HG03378 (cell line): Measurements from ENCODE around the gene SLC25A12.

Source experiments
- ATAC-seq: cut with Tn5 transposase; IDR thresholded peaks from one replicate; pipeline ENCODE4 v1.9.1; 2021; ENCODE audit warnings: mild to moderate bottlenecking, moderate library complexity; ENCODE audit not compliant: unreplicated experiment

The SLC25A12 gene

DNA sequence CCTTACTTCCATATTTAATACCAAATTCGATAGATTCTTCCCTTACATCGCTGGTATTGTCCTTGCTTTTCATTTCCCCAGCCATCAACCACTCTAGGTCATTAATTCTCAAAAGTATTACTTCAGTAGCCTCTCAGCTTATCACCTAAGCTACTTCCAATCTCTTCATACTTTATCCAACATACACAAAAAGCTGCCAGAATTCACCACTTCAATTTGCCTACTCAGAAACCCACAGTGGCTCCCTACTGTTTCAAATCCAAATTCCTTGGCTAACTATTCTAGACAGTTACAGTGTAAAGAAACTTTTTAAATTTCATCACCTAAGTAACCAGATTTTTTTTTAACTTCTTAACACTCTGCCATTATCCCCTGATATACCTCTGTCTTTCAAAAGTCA is 4.7 kb downstream of the SLC25A12 start:
- ATAC-seq, result no peak

DNA sequence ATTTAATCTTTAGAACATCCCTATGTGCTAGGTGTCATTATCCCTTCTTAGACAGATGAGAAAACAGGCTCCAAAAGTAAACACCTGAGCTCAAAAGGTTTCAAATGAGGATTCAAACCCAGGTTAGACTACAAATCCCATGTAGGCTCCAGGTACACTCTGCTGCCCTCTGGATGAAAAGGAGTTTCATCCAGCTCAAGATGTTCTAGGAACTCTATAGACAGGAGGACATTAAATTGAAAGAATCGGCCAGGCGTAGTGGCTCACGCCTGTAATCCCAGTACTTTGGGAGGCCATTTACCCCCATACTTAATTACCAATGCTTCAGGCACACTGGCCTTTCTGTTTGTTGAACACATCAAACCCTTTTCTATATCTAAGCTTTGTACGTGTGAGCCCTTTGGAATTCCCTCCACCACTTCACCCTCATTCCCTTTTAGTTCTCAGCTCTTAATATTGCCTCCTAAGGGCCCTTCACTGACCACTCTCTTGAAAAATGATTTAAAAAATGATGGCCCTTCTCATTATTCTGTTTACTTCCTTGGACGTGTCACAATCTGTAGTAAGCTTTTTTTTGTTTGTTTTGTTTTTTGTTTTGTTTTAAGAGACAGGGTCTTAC is 10.7 kb downstream of the SLC25A12 start:
- ATAC-seq, result no peak

DNA sequence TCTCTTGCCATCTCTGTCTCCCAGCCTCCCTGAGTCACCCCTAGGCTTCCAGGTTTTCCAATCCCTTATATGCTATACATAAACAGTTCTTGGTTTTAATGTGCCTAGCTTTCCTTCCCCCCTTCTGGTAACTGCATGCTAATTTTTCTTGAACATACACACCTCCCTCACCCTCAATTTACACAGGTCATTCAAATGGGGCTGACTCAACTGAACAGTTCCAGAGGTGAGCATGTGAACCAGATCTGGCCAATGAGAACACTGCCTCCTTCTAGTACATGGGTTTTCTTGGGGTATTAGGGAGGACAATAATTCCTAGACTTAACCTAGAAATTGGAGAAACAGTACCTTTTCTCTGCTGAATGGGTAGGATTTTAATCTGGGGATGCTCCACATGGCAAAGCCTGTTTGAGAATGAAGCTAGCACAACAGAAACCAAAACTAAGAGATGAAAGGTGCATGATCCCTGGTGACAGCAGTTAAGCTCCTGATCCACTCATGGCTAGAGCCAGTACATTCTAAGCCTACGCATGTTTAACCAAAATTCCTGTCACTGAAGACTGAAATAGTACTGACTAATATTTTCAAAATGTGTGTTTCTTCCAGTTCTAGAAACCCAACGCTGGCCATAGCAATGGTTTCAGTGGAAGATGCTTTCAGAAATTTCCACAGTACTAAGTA is 11.8 kb downstream of the SLC25A12 start:
- no peak for ATAC-seq

DNA sequence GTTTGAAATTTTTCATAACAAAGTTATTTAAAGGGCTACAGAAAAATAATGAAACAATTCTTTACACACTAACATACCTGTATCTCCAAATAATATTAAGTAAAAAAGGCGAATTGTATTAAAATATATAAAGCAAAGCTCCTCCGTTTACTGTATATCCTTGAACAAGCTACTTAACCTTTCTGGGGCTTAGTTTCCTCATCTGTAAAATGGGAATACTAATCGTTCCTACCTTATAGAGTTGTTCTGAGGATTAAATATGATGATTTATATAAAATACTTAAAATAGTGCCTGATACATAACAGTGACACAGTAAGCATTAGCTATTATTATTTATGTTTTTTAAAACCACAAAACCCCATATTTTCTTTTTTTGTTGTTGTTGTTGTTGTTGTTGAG is 13.3 kb downstream of the SLC25A12 start:
- ATAC-seq, result no peak

DNA sequence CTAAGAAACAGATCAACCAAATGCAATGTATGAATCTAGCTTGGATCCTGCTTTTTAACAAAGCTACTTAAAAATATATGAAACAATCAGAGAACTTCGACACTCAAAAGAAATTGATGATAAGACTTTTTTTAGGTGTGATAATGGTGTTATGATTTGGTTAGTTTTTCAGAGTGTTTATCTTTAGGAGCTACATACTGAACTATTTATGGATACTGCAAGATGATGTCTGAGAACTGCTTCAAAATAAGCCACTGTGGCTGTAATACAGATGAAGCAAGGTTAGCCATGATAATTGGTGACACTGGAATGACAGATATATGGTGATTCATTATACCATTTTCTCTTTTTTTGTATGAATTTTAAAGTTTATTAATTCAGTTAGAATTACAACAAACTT is 14.2 kb downstream of the SLC25A12 start:
- ATAC-seq, result no peak

DNA sequence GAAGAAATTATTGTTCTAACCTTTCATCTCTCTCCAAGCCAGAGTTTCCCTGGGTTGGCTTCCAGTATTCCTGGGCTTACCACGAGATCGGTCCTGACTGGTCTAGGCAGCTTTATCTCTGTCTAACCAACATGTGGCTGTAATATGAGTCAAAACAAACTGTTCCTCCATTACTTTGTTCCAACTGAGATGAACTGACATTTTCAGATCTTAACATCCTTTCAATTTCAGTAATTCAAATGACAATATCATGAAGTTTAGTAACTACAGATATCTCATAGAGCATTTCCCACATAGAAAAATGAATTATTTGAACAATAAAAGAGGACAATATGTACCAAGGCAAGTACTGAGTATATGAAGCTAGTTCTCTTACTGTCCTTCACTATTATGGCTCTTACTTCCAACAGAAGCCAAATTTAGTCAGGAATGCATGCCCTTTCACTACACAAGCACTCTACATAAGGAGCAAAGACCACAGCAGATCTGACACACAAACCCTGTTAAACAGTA is 15.5 kb downstream of the SLC25A12 start:
- ATAC-seq, result no peak

DNA sequence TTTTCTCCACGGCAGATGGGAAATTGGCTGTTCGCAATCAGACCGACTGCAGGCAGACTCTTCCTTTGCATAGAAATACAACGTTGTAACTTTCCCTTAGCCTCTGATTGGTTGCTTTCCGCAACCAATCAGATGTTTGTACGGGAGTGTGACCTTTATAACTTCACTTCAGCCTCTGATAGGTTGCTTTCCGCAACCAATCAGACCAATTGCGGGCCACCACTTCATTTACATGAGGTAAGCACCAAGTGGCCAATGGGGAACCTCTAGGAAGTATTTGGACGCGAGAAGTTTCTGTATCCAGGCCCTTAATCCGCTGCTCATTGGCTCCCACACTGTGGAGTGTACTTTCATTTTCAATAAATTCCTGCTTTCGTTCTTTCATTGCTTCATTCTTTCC is 19.1 kb downstream of the SLC25A12 start:
- ATAC-seq, result no peak

DNA sequence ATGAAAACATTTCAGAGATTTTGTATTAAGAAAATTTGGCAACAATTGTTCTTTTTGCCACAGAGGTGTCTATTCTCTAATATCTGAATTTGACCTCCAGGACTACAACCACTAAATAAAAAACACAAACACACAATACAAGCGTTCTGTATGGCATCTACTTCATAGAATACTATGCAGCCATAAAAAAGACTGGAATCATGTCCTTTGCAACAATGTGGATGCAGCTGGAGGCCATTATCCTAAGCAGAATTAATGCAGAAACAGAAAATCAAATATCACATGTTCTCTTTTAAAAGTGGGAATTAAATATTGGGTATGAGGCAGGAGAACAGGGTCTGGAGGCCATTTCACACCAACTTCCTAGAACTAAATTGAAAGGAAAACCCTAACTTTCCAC is 19.5 kb downstream of the SLC25A12 start:
- no peak for ATAC-seq

DNA sequence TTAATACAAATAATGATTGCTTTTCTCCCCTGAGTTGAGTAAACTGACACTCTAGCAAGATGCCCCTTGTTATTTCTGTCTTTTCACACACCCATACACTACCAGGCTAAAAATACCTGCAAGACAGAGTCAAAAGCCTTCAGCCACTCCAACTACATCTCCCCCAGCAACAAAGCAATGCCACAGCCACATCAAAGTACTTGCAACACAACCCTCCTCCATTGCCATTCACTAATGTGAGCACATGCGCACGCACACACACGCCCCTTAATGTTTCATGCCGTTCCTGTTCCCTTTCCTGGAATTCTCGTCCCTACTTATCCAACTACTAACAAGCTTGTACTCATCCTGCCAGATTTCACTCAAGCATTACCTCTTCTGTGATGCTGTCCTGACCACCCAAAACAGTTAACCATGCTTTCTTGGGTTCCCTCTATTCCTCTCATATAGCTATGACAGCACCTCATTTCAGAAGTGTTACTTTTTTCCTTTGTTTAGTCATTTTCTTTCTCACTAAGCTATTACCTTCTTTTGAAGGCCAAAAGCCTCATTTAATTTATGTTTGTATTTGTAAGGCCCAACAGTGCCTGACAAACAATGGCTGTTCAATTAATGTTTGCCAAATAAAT is 29.6 kb downstream of the SLC25A12 start:
- no peak for ATAC-seq

DNA sequence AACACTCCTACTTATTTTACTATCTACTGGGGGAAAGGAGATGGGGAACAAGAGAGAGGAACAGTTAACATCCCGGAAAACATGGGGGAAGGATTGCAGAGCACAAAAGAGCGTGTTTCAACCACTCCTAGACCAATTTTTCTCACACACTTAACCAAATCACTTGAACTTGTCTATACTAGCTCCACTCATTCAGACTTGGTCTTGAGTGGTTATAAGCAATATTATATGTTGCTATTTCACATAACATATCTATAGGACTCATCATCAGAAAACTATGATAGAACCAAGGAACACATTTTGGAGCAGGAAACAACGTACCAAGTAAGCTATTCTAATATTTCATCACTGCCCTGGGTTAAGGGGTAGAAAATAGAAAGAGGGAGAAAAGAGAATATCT is 31.5 kb downstream of the SLC25A12 start:
- no peak for ATAC-seq

DNA sequence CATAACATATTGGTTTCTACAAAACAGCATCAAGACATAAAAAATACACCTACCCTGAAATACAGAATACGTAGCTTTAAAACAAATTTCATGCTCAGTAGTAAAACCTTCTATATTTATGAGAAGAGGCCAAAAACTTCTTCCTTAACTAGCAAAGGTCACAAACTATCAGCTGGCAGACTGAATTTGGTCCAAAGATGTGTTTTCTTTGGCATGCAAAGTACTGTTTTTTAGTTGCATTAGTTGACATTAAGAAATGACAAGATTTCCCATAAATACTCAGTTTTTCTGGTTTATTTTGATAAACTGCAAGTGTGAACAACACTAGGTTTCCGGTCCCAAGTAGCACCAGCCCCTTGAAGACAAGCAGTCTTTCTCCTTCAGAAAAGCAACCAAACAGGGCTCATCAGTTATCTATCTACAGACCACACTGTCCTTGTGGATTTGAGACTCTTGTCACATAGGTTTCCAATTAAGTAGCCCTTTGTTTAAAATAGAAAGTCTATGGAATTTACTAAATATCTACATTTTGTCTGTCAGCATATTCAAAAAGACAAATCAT is 35.6 kb downstream of the SLC25A12 start:
- ATAC-seq, result no peak

DNA sequence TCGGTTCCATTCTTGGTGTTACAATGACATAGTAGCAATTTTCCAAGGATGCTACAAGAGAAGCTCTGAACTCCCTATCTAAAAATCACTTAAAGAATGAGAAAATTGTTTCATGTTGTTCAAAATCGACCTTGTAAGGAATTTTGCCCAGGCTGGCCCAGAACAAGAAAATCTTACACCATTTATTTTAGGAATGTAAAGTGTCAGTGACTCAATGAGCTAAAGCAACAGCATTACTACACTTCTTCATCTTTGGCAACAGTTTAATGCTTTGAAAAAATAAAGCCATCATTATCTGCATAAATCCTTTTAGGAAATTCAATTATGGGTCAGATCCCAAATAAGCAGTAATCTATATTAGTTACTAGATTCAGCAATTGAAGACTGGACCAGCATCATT is 38.6 kb downstream of the SLC25A12 start:
- ATAC-seq, result no peak

DNA sequence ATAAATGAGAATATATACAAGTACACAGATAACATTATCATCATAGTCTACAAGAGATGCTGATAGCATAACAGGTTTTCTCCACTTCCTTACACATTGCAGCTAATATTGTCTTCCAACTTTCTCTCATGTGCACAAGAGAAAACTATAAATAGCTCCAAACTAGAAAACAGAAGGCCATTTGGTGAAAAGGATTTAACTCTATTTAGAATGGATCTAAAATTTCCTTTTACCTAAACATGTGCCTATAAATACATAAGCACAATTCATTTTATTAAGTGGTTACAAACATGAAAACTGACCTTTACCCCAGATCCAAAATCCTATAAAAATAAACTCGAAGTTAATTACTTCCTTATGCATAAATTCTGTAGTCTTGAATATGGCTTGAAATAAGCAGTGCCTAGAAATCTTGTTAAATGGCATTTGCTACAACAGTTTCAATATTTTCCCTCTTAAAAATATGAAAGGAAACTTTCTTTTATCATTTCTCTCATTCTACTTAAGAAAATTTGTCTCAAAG is 41.6 kb downstream of the SLC25A12 start:
- no peak for ATAC-seq

DNA sequence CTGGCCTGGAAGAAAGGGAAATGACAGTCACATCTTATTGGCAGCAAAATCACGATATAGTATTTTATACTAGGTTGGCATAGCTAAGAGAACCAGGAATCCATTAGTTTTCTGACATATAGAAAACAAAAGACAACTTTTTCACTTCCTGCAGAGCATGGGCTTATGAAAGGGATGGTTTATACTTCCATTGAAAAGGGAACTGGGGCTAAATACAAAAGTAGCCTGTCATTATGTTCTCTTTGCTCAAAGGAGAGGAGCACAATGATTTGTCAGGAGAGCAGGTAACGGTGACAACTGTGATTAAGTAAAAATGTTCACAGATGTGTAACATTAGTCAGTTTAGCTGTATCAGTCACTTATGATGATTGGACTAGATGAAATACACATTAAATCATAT is 46.4 kb downstream of the SLC25A12 start:
- no peak for ATAC-seq

DNA sequence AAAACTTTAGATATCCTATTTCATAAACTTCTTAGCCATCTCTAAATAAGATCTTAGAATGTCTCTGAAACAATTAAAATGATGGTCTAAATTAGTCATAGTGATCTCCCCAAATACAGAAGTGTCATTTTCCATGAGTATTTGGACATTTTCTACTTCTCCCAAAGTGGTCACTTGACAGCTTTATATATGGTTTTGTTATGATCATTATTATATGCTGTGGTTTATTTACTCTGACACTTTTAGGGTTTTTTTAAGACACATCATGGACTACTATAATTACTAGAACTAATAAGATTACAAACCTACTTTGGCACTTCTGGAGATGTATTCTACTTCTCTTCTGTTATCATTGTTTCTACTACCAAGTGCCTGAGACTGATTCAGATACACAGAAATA is 47.1 kb downstream of the SLC25A12 start:
- ATAC-seq, result no peak

DNA sequence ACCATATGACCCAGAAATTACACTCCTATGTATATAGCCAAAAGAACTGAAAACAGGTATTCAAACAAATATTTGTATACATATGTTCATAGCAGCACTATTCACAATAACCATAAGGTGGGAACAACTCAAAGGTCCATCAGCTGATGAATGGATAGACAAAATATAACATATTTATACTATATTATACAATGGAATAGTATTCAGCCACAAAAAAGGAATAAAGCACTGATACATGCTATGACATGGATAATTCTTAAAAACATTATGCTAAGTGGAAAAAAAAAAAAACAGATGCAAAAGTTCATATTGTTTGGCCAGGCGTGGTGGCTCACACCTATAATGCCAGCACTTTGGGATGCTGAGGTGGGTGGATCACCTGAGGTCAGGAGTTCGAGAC is 52.0 kb downstream of the SLC25A12 start:
- ATAC-seq, result no peak

DNA sequence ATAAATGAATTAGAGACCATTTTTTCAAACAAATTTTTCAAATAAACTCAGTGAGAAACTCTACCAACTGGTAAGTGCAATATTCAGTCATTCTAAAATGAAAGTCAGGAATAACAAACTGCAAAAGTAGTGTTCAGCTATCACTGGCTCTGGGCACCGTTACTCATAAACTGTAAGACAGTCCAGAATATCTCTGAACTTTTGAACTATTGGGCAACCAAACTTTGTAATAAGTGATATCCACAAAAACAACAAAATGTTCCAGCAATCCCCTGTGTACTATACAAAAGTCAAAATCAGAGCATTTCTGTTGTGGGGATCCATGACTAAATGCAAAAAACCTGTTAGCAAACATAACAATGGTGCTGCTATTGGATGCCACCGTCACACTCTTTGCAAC is 56.3 kb downstream of the SLC25A12 start:
- ATAC-seq, result no peak

DNA sequence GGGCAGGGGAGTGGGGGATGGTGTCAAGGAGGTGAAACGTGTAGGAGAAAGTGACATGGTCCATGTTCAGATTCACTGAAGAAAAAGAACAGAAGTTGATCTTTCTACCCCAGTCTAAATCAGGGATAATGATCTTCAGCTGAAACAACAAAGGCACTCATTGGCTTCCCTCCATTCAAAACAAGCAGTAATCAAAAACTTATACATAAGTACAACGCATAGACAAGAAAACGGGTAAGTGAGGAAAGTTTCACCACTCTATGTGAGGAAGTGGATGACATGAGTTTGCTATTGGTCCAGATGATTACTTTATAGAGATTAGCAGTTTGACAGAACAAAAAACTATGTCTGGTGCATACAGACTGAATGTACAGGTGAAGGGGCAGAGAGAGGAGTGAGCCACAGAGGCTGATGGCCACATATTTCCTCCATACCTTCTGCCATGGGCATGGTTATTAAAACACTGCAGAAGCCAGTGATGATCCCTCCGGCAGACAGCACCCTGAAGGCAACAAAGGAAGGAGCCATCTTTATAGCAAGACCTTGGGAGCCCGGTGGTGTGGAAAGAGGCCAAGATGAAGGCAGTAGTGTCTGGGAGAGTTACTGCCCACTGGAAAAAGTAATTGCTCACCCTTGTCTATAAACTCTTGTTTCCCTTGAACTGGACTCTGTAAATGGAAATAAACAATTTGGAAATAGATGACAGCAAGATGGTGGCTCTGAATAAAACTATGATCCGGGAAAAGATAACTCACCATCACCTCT is 57.7 kb downstream of the SLC25A12 start:
- ATAC-seq, result no peak

DNA sequence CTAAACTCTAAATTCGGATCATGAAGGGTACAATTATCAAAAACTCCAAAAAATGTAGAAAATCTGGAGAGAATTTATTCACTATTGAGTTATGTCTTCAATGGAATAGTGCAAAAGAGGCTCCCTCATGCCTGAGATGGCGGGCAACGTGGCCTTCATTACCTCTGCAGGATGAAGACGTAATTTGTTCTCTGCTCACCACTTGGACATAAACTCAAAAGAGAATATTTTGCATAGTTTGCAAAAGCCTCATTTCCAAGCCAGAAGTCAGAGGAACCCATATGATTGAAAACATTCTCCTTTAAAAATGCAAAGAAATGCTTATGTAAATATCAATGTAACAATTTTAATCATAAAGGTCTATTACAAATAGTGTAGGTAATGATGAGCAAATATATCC is 58.7 kb downstream of the SLC25A12 start:
- ATAC-seq, result no peak

DNA sequence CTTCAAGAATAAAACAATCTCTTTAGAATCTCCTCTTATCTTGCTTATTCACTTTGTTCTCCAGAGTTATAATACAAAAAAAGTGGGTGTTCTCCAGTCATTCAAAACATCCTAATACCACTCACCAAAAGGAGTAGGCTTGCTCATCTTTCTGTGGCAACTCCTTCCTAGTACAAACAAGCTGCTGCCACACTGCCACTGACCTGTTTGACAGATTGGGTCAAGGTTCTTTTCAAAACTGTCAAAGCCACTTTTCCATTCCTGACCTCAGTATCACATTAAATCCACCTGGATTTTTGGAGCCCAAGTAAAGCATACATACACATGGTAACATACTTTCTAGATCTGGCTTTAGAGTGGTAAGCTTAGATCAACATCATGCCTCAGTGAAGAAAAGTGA is 59.8 kb downstream of the SLC25A12 start:
- no peak for ATAC-seq

DNA sequence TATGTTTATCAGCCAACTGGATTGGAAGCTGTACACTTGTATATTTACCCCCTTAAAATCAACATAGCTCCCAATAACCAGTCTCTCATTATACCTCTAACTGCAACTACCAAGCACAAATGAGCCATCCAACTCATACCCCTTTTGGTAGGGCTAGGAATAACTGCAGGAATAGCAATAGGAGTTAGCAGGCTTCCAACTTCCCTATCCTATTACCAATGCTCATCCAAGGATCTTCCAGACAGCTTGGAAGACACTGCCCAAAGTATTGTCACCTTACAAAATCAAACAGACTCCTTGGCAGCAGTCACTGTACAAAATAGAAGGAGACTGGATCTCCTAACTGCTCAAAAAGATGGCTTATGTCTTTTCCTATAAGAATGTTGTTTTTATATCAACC is 61.6 kb downstream of the SLC25A12 start:
- ATAC-seq, result no peak
